IPS-18c (cell line): Measurements from ENCODE around the gene LMBR1L.
A peak's percentile ranks its signal among the peaks of the same experiment; 100 is the strongest.
"Not testable (repeated sequence)": the region's sequence is repeated elsewhere in the genome, so short reads cannot be mapped to it uniquely, and the experiment has no call there.

Experiments used
- H3K4me3 ChIP-seq: 2 replicates; pipeline ENCODE4 v1.7.0; 2013; ENCODE audit warnings: low read depth, mild to moderate bottlenecking, low read length, moderate library complexity; ENCODE audit not compliant: insufficient read depth
- H3K9me3 ChIP-seq: one replicate; pipeline ENCODE4 v1.6.1; 2013; ENCODE audit warnings: mild to moderate bottlenecking, low read length, moderate library complexity; ENCODE audit not compliant: control insufficient read depth, insufficient read depth

Gene LMBR1L

DNA sequence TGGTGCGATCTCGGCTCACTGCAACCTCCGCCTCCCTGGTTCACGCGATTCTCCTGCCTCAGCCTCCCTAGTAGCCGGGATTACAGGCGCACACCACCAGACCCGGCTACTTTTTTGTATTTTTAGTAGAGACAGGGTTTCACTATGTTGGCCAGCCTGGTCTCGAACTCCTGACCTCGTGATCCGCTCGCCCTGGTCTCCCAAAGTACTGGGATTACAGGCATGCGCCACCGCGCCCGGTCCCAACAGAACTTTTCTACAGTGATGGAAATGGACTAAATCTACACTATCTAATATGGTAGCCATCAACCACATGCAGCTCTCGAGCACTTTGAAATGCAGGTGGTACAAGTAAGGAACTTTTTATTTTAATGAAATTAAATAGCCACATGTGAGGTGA lies 48.7 kb downstream of the LMBR1L start:
- not testable (repeated sequence) for H3K9me3 ChIP-seq, H3K4me3 ChIP-seq

DNA sequence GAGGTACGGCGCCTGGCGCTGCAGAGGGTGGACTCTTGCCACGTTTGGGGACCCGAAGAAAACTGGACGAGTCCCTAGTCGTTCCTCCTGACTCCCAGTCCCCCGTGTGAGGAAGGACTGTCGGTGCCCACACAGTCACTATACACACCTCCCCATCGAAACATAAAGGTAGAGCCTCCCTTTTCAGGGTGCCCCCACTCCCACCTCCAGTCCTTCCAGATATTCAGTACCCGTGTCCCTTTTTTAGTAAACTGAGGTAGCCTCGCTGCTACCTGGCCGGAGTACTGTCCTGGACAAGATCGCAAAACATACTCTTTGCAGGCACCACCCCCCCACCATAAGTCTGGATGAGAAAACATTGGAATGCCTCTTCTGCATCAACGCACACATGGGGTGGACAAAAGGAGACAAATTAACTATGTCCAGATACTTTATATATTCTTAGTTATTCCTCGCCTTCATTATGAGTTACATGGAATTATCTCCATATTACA lies 49.4 kb downstream of the LMBR1L start:
- Histone ChIP-seq H3K4me3 (peak overlapping the region; percentile 100), H3K9me3 (no peaks in the 10 kb centered on the region)

DNA sequence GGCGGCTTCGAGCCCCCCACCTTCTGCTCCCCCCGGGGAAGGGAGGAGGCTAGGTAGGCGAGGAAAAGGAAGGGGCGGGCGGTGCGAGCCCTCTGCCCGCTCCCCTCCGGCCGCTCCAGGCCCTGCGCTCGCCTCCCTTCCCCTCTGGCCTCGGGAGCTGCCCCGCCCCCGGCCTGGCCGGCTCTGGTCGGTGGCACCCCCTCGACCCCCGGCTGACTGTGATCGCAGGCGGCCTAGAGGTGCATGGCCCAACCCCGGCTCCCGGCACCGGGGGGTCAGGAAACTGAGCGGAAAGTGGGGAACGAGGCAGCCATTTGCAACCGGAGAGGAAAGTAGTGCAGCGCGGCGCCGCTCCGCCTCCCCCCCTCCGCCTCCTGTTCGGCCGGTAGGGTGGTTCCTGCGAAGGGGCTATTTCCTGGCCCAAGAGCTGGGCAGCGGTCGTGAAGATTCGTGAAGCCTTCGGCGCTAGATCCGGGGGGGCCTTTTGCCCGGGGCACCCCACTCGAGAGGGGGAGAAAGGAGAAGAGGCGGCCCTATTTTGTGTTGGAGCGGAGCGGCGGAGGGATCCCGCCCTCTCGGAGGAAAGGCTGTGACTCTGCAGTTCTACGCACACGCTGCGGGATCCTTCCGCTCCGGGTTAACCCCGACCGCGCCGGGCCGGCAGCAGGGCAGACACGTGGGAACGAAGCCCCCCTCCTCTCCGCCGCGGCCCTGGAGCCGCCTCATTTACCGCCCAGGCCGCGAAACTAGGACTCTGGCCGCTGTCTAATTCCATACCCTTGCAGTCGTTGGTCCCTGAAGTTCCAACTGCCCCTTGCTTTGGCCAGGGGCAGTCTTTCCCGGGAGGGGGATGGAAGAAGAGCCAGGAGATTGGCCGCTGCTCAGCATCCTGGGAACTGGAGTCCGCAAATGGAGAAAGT lies 50.1 kb downstream of the LMBR1L start, which contains the start of gene KMT2D:
Gene KMT2D, minus strand, starts transcription at position 558 of the 920 bp plus-strand sequence. CDS start 5,470 bp downstream, outside the sequence.
- Histone ChIP-seq H3K4me3 (peak within 1 kb of the TSS; percentile 100), H3K9me3 (no peaks in the 10 kb centered on the region)

DNA sequence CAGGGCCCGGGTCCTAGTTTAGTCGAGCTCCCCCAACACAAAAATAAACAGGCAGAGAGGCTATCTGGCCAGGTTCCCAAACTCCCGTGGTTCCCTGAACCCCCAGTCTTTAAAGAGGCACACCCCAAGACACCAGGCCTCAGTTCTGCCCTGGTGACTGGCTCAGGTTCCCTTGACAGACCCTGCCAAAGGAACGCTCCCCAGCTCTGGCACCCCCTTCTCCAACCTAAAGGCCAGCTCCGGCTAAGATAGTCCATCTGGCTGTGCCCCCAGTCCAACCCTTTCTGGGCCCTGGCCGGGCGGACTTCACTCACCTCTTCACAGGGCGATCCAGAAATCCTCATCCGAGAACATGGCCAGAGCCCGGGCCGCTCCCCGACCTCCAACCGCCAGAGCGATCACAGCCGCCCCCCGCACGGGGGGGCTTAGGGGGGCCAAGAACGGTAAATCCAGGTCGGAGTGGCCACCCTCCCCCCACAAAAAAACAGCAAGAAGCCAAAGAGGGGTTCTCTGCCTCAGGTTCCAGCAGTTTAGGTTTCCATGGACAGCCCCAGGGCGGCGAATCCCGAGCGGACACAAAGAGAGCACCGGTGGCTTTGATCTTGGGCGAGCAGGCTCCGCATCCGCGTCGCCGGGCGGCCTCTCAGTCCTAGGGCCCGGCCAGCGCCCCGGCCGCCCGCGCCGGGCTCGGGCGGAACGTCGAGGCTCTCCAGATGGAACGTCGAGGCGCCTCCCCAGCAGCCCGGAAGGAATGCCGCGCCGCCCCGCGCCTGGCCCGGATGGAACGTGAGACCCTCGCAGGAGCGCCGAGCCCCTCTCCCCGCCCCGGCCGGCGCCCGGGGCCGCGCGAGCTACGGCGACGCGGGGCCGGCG lies 51.1 kb downstream of the LMBR1L start:
- H3K9me3 ChIP-seq = no peaks in the 10 kb centered on the region
- H3K4me3 ChIP-seq = peak overlapping the region; percentile 100

DNA sequence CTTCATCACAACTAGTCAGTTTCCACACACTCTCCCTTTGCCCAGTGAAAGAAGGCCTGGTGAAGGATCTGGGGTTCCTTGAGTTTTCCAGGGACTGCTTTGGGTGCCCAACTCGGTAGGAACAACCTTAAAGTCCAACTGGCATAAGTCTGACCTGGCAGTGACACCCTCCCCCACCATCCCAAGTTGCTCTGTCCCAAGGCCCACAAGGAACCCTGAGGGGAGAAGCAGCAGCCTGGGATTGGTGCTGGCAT lies 51.7 kb downstream of the LMBR1L start:
- H3K9me3 ChIP-seq = no peaks in the 10 kb centered on the region
- peak overlapping the region; percentile 100 for H3K4me3 ChIP-seq

DNA sequence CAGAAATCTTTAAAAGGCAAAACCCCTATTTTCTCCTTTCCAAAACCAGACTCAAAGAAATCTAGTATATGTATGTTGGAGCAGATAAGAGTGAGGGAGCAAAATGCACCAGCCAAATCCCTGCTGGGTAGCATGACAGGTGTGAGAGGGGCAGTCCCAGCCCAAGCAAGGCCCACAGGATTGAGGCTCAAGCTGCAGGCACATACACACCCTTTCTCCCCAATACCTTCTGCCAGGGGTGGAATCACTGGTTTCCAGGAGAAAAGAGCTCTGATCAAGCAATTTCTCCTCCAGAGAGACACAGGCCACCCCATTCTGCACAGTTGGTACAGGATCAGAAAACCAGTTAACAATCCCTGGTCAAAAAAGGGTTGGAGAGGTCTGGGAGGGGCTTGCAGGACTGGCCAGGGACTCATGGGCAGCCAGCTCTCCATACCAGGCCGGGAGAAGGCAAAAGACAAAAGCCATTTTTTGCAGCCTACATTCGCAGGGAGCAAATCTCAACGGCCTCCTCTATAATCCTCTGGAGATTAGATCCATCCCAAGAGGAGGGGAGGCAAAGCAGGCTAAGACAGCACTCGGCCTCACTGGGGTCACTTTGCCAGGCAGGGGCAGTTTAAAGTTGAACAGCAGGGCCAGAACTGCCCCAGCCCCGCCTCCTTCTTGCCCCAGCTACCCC lies 52.1 kb downstream of the LMBR1L start:
- peak overlapping the region; percentile 100 for H3K4me3 ChIP-seq
- H3K9me3 ChIP-seq = no peaks in the 10 kb centered on the region

DNA sequence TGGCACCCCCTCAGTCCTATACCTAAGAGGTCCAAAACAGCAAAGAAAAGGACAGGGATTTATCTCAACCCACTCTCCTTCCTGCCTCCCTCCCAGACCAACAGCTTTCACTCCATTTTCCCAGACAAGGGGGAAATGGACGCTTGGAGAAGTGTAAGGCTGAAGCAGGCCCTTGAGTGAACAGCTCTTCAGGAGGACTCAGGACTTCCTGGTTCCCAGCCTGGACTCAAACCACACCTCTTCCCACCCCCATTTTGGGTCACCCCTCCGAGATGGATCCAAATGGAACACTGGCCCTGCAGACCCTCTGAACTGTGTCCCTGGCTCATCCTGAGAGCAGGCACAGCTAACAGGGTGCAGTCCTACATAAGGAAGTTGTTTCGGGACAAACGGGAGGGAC lies 52.8 kb downstream of the LMBR1L start:
- Histone ChIP-seq H3K9me3 (no peaks in the 10 kb centered on the region), H3K4me3 (peak overlapping the region; percentile 100)

DNA sequence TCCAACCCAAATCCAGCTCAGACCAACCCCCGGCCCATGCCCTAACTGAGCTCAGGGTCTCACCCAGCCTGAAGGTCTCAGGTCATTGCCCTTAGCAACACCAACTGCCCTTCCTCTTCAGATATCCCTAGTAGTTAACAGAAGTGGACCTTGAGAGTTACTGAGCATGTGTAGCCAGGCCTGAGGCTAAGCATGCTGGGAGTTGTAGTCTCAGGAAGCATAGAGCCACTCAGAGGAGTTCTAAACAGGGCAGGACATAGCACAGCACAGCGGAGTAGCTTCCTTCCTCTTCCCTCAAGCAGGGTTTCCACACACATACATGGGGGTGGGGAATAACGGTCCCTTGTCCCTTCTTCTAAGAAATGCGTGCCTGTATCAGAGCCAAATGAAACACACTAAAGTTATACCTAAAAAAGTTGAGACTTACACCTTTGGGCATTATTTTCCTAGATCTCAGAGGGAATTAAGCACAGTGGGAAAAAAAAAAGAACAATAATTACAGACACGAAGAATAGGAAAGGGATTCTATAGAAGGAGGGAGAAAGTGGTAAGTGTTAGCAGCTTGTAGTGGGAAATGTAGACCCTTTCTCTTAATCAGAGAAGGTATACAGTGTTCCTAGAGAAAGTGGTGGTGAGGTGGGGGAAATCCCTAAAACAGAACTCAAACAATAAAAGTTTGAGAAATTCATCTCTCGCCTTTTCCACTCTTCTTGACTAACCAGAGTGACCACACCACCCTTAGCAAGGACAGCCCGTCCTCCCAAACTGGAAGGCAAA lies 54.5 kb downstream of the LMBR1L start:
- H3K4me3 ChIP-seq = 0 out of 2 replicates have a peak overlapping the region, but pooled peaks have one; percentile 15
- no peaks in the 10 kb centered on the region for H3K9me3 ChIP-seq

DNA sequence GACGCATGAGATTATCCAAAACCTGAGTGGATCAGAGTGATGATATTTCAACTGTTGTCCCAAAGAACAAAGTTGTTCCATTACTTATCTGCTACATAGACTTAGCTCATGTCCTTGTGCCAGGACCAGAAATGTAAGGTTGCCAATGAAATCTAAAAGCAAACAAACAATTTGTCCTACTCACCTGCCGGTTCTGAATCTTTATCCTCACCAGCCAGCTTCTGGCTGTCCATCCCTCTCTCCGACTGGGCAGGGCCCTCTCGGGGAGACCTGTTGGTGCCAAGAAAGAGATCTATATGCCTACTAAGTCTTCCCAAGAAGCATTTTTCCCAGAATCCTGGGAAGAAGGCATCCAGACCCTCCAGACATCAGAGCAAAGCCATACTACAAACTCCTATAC lies 55.6 kb downstream of the LMBR1L start:
- Histone ChIP-seq H3K9me3 (no peaks in the 10 kb centered on the region), H3K4me3 (no peak overlapping the region)

DNA sequence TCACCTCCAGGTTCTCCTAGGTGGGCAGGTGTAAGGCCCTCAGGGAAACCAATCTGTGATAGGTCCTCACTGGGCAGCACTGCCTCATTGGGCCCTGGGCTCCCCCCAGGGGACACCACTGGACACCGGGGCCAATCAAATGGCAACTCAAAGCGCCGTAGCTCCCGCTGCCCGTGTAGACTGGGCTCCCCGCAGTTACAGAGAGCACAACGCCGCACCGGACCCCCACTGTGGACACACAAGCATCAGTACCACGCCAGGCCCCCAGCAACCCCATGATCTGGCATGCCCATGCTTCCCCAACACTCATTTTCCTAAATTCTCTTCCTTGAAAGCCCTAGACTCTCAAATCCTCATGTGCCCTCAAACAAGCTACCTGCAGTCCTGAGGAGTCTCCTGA lies 56.1 kb downstream of the LMBR1L start:
- H3K9me3 ChIP-seq = no peaks in the 10 kb centered on the region
- no peak overlapping the region for H3K4me3 ChIP-seq

DNA sequence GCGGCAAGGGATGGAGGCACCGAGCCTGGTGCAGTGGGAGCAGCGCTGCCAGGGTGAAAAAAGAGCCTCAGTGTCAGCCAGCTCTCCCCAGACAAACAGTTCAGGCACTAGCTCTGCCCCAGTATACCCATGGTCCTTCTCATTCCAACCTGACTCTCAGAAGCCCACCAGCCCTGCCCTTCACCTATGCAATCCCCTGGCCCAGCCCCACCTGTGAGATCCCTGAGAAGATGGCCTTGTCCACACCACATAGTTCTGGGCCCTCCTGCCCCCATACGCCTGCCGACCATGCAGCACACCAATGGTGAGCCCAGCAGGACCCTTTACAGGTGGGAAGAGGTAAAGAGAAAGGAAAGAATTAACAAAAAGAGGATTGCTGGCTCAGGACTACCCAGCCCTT lies 56.6 kb downstream of the LMBR1L start:
- H3K9me3 ChIP-seq = no peaks in the 10 kb centered on the region
- H3K4me3 ChIP-seq = no peak overlapping the region

DNA sequence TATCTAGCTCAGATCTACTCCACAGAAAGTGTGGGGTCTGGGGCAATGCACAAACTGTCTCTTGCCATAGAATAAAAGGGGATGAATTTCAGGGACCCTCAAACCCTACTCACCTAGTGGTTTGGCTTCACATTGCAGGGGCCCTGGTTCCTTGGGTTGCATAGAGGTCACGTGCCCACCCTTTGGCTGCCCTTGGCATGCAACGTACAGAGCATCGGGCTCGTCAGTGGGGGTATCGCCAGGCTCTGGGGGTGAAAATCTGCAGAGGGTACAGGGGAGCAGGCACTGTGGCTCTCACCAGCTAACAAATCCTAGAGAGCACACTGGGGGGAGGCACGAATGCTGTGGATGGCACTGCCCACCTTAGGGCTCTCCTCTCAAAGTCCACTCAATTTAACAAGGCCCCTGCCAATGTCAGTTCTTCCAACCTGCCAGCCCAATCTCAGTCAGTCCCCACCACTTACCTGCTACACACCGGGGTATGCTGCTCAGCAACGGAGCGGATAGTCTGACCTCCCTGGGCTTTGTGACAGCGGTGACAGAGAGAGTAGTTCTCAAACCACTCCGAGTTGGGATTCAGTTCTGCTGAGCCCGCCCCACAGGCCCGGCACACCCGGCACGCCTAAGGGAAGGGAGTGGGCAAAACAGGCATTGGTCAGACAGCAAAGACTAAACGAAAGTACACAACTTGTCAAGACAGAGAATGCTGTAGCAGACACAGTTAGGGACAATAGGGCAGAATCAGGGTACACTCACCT lies 58.0 kb downstream of the LMBR1L start:
- H3K9me3 ChIP-seq = no peaks in the 10 kb centered on the region
- no peak overlapping the region for H3K4me3 ChIP-seq

DNA sequence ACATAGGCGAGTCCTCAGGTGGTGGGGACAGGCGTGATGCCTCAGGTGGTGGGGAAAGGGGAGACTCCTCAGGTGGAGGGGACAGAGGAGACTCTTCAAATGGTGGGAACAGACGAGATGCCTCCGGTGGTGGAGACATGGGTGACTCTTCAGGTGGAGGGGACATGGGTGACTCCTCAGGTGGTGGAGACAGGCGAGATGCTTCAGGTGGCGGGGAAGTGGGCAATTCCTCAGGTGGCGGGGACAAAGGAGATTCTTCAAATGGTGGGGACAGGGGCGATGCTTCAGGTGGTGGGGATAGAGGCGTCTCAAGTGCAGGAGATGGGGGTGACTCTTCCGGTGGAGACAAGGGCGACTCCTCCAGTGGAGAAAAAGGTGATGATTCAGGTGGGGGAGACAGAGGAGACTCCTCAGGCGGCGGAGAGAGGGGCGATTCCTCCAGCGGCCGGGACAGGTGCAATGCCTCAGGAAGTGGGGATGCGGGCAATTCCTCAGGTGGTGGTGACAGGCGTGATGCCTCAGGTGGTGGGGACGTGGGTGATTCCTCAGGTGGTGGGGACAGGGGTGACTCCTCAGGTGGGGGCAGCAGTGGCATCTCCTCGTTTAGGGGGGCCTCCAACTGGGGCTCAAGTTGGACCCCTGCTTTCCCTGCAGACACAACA lies 58.7 kb downstream of the LMBR1L start:
- Histone ChIP-seq H3K9me3 (no peaks in the 10 kb centered on the region), H3K4me3 (no peak overlapping the region)

DNA sequence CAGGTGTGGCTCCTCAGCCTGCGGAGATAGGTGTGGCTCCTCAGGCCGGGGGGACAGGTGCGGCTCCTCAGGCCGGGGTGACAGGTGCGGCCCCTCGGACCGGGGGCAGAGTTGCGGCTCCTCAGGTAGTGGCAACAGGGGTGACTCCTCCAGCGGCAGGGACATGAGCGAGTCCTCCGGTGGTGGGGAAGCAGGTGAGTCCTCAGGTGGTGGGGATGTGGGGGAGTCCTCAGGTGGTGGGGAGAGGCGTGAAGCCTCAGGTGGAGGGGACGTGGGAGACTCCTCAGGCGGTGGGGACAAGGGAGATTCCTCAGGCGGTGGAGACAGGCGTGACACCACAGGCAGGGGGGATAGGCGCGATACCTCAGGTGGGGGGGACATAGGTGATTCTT lies 59.3 kb downstream of the LMBR1L start:
- no peaks in the 10 kb centered on the region for H3K9me3 ChIP-seq
- no peak overlapping the region for H3K4me3 ChIP-seq

DNA sequence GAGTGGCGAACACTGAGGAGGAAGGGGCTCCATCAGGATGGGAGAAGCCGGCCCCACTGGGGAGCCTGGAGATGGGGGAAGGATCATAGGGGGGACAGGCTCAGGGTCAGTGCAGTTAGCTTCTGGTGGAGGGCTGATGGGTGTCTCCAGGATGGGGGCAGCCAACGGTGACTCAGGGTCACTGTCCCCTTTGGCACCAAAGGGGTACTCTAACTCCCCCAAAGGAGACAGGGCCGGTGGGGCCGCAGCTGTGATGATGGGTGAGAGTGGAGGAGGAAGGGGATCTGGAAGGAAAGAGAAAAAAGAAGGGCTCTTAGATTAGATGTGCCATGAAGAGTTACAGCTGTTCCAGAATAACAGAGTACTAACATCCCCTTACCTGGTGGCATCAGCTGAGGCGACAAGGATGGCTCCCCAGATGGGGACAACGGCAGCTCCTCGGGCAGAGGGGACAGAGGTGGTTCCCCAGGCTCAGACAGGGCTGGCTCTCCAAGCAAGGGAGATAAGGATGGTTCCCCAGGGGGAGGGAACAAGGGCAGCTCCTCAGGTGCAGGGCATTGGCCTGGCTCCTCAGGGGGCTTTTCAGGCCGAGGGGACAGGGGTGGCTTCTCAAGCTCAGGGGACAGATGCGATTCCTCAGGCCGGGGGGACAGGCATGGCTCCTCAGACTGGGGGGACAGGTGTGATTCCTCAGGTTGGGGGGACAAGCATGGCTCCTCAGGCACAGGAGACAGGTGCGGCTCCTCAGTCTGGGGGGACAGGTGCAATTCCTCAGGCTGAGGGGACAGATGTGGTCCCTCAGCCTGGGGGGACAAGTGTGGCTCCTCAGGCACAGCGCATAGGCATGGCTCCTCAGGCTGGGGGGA lies 59.9 kb downstream of the LMBR1L start:
- Histone ChIP-seq H3K4me3 (no peak overlapping the region), H3K9me3 (no peaks in the 10 kb centered on the region)
